ENCODE results near the gene ELAVL1. TPM values are rescaled to one million over a fixed set of nuclear protein-coding genes. Genes with fewer than 3 reads are reported as not detected.
"Not testable (repeated sequence)": the region's sequence is repeated elsewhere in the genome, so short reads cannot be mapped to it uniquely, and the experiment has no call there.

ELAVL1 gene
- polyA plus RNA-seq, 1 donor = 85.3 TPM

- DNase-seq = no peak
Observed at GRCh38 chr19:7934766-7935165, 70.7 kb downstream of the ELAVL1 start.

- DNase-seq = no peak
Observed at GRCh38 chr19:7933828-7934725, 71.4 kb downstream of the ELAVL1 start.

GRCh38 chr19:7933411-7933810, 72.0 kb downstream of the ELAVL1 start:
- no peak for DNase-seq

GRCh38 chr19:7932930-7933300, 72.5 kb downstream of the ELAVL1 start:
- DNase-seq = no peak

- no peak for DNase-seq
Observed at GRCh38 chr19:7932276-7932929, 73.0 kb downstream of the ELAVL1 start.

- DNase-seq = no peak
Observed at GRCh38 chr19:7931221-7932061, 74.0 kb downstream of the ELAVL1 start.

GRCh38 chr19:7930765-7931164, 74.7 kb downstream of the ELAVL1 start:
- DNase-seq = no peak

- DNase-seq = not testable (repeated sequence)
Observed at GRCh38 chr19:7930030-7930429, 75.4 kb downstream of the ELAVL1 start.

GRCh38 chr19:7928741-7929701, 76.4 kb downstream of the ELAVL1 start:
- DNase-seq = no peak

GRCh38 chr19:7928334-7928706, 77.1 kb downstream of the ELAVL1 start:
- no peak for DNase-seq

- no peak for DNase-seq
Observed at GRCh38 chr19:7927605-7928333, 77.7 kb downstream of the ELAVL1 start.

- DNase-seq = no peak
Observed at GRCh38 chr19:7926727-7927604, 78.5 kb downstream of the ELAVL1 start.

GRCh38 chr19:7926021-7926726, 79.3 kb downstream of the ELAVL1 start, which contains the start of gene CTXN1:
Gene CTXN1, minus strand, starts transcription at chr19:7926135. Its CDS starts 597 bp downstream, at chr19:7925538.
- DNase-seq = no peak

- peak; percentile 81 for DNase-seq
Observed at GRCh38 chr19:7925171-7925851, 80.1 kb downstream of the ELAVL1 start.

- no peak for DNase-seq
Observed at GRCh38 chr19:7924651-7925170, 80.7 kb downstream of the ELAVL1 start.

GRCh38 chr19:7924241-7924640, 81.2 kb downstream of the ELAVL1 start:
- no peak for DNase-seq

GRCh38 chr19:7923295-7924191, 81.9 kb downstream of the ELAVL1 start:
- no peak for DNase-seq
